Lower lobe of right lung (tissue), 2 donors: ENCODE measurements around the gene DENND2C. TPM values are rescaled to one million over a fixed set of nuclear protein-coding genes. Genes with fewer than 3 reads are reported as not detected.

Source experiments
- ATAC-seq, 2 donors: fragments of 200-7000 bp; cut with Tn5 transposase; one replicate each; pipeline ENCODE4 v1.9.1; 2020 to 2022; ENCODE audit warnings: mild to moderate bottlenecking in 2 of 2, moderate library complexity in 2 of 2
- DNase-seq: peaks from one replicate; pipeline ENCODE4 v3.0.0-alpha.2; 2020
- H3K27ac ChIP-seq: fragments of 200-600 bp; one replicate; pipeline ENCODE4 v1.8.0; 2022
- H3K27me3 ChIP-seq: fragments of 200-600 bp; one replicate; pipeline ENCODE4 v1.8.0; 2022; ENCODE audit warnings: low read depth
- H3K36me3 ChIP-seq: fragments of 200-600 bp; one replicate; pipeline ENCODE4 v1.8.0; 2022; ENCODE audit warnings: mild to moderate bottlenecking
- H3K4me1 ChIP-seq: fragments of 200-600 bp; one replicate; pipeline ENCODE4 v1.8.0; 2022
- H3K4me3 ChIP-seq: fragments of 200-600 bp; one replicate; pipeline ENCODE4 v1.8.0; 2022; ENCODE audit warnings: mild to moderate bottlenecking
- H3K9me3 ChIP-seq: fragments of 200-600 bp; one replicate; pipeline ENCODE4 v1.8.0; 2022
- intact Hi-C: fragments of 100-400 bp; cut with DNase I; formaldehyde crosslinking; loops from one replicate; pipeline ENCODE4 v1.11.0; 2022
- total RNA-seq: library from RNA; stranded (reverse); fragmentation: NEBNext Ultra II Directional; extraction: Animal tissue kit (Norgen Biotek cat#: 25700); gene quantifications from one replicate; pipeline ENCODE4 v1.2.1, GENCODE V29; 2021
- TF ChIP-seq, protein P1 (sequence below): fragments of 200-600 bp; IDR thresholded peaks from one replicate; pipeline ENCODE4 v1.8.0; 2022; ENCODE audit warnings: antibody characterized with exemption, mild to moderate bottlenecking
- donor health status: DM: no; HTN: yes; CAD: no; lungs with severe emphysema.

DENND2C gene
- total RNA-seq, 1 donor from 2014 or later, result 3.8 TPM

DNA sequence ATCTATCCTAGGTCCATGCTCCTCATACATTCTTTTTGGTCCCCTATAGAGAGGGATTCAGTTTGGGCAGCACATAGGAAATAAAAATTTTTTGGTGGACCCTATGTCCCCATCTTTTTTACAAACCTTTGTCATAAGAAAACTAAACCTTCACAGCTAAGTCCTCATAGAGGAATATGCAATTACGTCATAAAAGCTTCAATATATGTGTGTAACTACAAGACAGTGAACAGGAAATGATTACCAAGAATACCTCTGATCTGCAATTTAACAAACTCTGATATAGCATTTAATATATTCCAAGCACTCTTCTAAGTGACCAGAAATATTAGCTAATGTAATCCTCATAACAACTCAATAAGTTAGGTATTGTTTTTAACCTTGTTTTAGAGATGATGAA lies 6.3 kb upstream of the DENND2C start:
- TF ChIP-seq, protein P1, sequence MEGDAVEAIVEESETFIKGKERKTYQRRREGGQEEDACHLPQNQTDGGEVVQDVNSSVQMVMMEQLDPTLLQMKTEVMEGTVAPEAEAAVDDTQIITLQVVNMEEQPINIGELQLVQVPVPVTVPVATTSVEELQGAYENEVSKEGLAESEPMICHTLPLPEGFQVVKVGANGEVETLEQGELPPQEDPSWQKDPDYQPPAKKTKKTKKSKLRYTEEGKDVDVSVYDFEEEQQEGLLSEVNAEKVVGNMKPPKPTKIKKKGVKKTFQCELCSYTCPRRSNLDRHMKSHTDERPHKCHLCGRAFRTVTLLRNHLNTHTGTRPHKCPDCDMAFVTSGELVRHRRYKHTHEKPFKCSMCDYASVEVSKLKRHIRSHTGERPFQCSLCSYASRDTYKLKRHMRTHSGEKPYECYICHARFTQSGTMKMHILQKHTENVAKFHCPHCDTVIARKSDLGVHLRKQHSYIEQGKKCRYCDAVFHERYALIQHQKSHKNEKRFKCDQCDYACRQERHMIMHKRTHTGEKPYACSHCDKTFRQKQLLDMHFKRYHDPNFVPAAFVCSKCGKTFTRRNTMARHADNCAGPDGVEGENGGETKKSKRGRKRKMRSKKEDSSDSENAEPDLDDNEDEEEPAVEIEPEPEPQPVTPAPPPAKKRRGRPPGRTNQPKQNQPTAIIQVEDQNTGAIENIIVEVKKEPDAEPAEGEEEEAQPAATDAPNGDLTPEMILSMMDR, result no peak
- intact Hi-C loops, result no loop called here
- Histone ChIP-seq H3K27me3 (no peaks in the 10 kb centered on the region), H3K4me3 (no peak overlapping the region), H3K27ac (no peak overlapping the region), H3K36me3 (no peaks in the 10 kb centered on the region), H3K4me1 (peaks cover 3% of the 10 kb centered on the region), H3K9me3 (no peaks in the 10 kb centered on the region)
- ATAC-seq, result no peak
- no peak for DNase-seq

DNA sequence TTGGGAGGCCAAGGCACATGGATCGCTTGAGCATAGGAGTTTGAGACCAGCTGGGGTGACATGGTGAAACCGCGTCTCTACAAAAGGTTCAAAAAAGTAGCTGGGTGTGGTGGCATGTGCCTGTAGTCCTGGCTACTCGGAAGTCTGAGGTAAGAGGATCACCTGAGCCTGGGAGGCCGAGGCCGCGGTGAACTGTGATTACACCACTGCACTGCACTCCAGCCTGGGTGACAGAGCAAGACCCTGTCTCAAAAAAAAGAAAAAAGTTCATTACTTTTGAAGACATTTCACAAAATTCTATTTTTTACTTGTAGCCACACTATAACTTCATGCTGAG lies 2.1 kb upstream of the DENND2C start:
- TF ChIP-seq, protein P1, result no peak
- Histone ChIP-seq H3K27ac (peak overlapping the region; percentile 2), H3K4me1 (peaks cover 3% of the 10 kb centered on the region), H3K36me3 (no peaks in the 10 kb centered on the region), H3K27me3 (no peaks in the 10 kb centered on the region), H3K4me3 (no peak overlapping the region), H3K9me3 (no peaks in the 10 kb centered on the region)
- DNase-seq (peak; percentile 50), ATAC-seq (no peak)
- intact Hi-C loops, result no loop called here

DNA sequence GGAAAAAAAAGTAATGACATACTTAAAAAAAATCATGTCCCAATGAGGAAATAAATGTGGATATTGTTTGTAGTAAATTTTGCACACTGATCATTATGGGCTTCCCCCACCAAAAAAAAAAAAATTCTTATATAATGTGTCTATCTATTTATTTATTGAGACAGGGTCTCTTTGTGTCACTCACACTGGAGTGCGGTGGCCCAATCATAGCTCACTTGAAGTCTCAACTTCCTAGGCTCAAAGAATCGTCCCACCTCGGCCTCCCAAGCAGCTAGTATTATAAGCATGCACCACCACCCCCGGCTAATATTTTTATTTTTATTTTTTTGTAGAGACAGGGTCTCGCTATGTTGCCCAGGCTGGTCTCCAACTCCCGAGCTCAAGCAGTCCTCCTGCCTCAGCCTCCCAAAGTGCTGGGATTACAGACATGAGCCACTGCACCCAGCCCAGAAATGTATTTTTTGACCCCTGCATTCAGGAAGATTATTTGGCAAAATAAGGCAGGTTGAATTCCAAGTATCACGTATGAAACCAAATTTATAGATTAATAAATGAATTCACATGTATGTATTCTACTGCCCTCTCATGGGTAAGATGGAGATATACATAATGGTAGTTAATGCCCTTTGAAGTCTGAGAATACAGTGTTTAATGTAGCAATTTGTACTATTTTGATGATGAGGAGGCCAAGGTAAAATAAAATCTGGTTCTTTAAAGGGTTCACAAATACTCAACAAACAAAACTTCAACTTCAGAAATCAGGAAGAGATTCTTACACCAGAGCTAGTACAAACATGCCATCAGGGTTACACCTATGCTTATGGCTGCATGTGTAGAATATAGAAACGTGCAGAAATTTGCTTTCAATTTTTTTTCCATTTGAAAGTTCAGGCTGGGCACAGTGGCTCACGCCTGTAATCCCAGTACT lies 1.4 kb upstream of the DENND2C start:
- Histone ChIP-seq H3K27me3 (no peaks in the 10 kb centered on the region), H3K4me3 (peak overlapping the region; percentile 92), H3K27ac (peak overlapping the region; percentile 80), H3K9me3 (no peaks in the 10 kb centered on the region), H3K36me3 (no peaks in the 10 kb centered on the region), H3K4me1 (peaks cover 3% of the 10 kb centered on the region)
- intact Hi-C loops, result no loop called here
- ATAC-seq (no peak), DNase-seq (no peak)
- TF ChIP-seq, protein P1, result peak; percentile 30

DNA sequence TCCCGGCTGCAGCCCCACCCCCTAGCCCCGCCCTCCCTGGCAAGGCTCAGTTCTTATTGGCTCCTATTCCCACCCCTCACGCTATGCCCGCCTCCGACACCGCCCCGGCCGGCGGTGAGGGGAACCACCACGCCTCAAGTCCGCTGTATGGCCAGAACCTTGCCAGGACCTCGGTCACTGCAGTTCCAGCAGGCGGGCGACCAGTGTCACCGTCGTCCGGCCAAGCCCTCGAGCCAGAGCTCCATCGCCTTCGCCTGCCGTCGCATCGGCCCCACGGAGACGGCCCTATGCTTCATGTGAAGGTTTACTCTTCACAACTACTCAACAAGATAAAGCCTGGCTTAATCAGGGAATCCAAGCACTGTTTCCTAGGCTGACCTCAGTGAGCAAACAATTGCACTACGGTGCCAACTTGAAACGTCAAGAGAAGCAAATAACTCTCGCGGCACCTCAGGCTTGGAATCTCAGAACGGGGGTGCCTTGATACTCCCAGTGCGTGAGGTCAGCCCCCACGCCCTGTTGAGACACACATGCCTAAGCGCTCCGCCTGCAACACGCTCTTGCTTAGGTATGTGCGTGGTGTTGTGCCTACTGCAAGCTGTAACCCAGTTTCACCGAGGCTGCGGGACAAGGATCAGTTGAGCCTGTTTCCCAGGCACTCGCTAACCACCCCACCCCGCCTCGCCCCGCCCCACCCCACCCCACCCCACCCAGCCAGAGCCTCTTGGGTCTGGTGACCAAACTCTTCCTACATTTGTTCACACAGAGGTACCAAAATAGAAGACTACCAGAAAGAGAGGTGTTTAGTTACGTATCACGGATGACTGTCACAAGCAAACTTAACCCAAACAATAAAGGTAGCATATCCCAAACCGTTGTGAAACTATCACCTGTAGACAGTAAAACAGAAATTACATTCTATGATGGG lies 498 bp upstream of the DENND2C start:
- DNase-seq (peak; percentile 95), ATAC-seq (peak; percentile 99)
- H3K4me3 ChIP-seq, result peak overlapping the region; percentile 92
- H3K36me3 ChIP-seq, result no peaks in the 10 kb centered on the region
- H3K9me3 ChIP-seq, result no peaks in the 10 kb centered on the region
- H3K27ac ChIP-seq, result peak overlapping the region; percentile 80
- intact Hi-C loops, result no loop called here
- no peaks in the 10 kb centered on the region for H3K27me3 ChIP-seq
- TF ChIP-seq, protein P1, result no peak
- peaks cover 3% of the 10 kb centered on the region for H3K4me1 ChIP-seq

DNA sequence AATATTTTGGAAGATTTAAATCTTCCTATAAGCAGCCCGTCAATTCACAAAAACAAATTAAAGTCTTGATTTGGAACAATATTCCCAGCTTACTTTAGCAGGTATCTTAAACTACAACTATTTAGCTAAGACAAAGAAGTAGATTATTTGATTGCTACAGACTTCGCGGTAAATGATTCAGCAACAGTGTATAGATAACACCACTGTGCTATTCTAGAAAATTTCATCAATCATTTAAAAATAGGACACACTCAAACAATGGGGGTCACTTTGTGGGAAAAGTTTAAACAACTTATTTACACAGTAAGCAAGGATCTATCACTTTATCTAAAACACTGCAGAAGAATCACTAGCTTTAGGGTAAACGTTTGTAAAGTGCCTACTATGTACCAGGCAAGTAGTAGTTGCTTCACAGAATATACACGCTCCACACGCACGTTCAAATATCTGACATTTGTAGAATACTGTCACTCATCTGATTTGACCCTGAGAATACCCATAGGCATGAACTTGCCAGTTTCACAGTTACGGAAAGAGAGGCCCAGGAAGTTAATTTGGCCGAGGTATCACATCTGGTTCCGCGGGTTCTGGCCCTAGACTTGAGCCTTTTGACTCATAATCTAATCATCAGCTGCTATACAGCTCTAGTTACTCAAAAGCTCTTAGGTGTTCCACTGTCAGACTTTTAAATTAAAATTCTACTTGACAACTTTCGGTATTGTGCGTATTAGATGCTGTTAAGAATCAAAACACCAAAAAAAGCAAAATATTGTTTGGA lies 876 bp downstream of the DENND2C start:
- TF ChIP-seq, protein P1, result no peak
- Histone ChIP-seq H3K27me3 (no peaks in the 10 kb centered on the region), H3K9me3 (no peaks in the 10 kb centered on the region), H3K4me3 (peak overlapping the region; percentile 92), H3K4me1 (peaks cover 3% of the 10 kb centered on the region), H3K27ac (peak overlapping the region; percentile 80), H3K36me3 (no peaks in the 10 kb centered on the region)
- no peak for DNase-seq
- no peak for ATAC-seq
- intact Hi-C loops, result no loop called here
